Measurements from ENCODE around the gene UPP1. TPM values are rescaled to one million over a fixed set of nuclear protein-coding genes. Genes with fewer than 3 reads are reported as not detected.

Gene UPP1
- total and polyA plus RNA-seq, 10 of the 15 experiments (the other 5 are each of a cell fraction or from before 2014, with no cell fraction given): 0.93 to 7.9 (median 3.8) TPM

GRCh38 chr7:48084727-48085432, 4.2 kb upstream of the UPP1 start (continued):
- TF ChIP-seq NKRF (conservative IDR thresholded peaks at IDR 0.05): no peak; the same call in none of the 2 replicates
- peak; percentile 100 for TF ChIP-seq NR2F1 (conservative IDR thresholded peaks at IDR 0.05)
- peak; percentile 93 for TF ChIP-seq CREM (IDR thresholded peaks at IDR 0.05; ENCODE audit: low read depth)
- TF ChIP-seq, protein P1, sequence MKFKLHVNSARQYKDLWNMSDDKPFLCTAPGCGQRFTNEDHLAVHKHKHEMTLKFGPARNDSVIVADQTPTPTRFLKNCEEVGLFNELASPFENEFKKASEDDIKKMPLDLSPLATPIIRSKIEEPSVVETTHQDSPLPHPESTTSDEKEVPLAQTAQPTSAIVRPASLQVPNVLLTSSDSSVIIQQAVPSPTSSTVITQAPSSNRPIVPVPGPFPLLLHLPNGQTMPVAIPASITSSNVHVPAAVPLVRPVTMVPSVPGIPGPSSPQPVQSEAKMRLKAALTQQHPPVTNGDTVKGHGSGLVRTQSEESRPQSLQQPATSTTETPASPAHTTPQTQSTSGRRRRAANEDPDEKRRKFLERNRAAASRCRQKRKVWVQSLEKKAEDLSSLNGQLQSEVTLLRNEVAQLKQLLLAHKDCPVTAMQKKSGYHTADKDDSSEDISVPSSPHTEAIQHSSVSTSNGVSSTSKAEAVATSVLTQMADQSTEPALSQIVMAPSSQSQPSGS (IDR thresholded peaks at IDR 0.05; ENCODE audit: low read length): peak; percentile 96
- TF ChIP-seq YBX1 (IDR thresholded peaks at IDR 0.05): no peak
- no peak for TF ChIP-seq STAT1 (conservative IDR thresholded peaks at IDR 0.05)
- TF ChIP-seq SREBF2 (IDR thresholded peaks at IDR 0.05; ENCODE audit: low read length): no peak
- no peak for TF ChIP-seq WRNIP1 (IDR thresholded peaks at IDR 0.05; ENCODE audit: borderline replicate concordance, low read depth, low read length)
- TF ChIP-seq CTCF (IDR thresholded peaks at IDR 0.05 in 2 of 3, conservative IDR thresholded peaks at IDR 0.05 in 1 of 3; ENCODE audit: control insufficient read depth in 2 of 3, extremely low read depth in 1 of 3, insufficient read depth in 1 of 3, low read depth in 3 of 3, low read length in 3 of 3): no peak
- peak; percentile 65; the same call in 1 of the 2 replicates for TF ChIP-seq PAX8 (IDR thresholded peaks at IDR 0.05)
- no peak for TF ChIP-seq NFYA (IDR thresholded peaks at IDR 0.05; ENCODE audit: borderline replicate concordance, low read depth, low read length)
- 0 out of 2 replicates have a peak, but pooled peaks have one; percentile 4 for TF ChIP-seq RAD21 (IDR thresholded peaks at IDR 0.05; ENCODE audit: insufficient read depth, low read depth, low read length)
- peak; percentile 78; the same call in 1 of the 2 replicates for TF ChIP-seq CBX5 (IDR thresholded peaks at IDR 0.05; ENCODE audit: low read depth)
- peak; percentile 74 for TF ChIP-seq MXI1 (IDR thresholded peaks at IDR 0.05; ENCODE audit: low read depth, low read length)
- TF ChIP-seq, protein P2, sequence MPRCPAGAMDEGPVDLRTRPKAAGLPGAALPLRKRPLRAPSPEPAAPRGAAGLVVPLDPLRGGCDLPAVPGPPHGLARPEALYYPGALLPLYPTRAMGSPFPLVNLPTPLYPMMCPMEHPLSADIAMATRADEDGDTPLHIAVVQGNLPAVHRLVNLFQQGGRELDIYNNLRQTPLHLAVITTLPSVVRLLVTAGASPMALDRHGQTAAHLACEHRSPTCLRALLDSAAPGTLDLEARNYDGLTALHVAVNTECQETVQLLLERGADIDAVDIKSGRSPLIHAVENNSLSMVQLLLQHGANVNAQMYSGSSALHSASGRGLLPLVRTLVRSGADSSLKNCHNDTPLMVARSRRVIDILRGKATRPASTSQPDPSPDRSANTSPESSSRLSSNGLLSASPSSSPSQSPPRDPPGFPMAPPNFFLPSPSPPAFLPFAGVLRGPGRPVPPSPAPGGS (IDR thresholded peaks at IDR 0.05; ENCODE audit: borderline replicate concordance, insufficient read depth, low read depth, low read length, poor library complexity, severe bottlenecking): peak; percentile 95
- peak; percentile 98 for TF ChIP-seq EP300 (IDR thresholded peaks at IDR 0.05; ENCODE audit: borderline replicate concordance in 1 of 2, control insufficient read depth in 1 of 2, low read depth in 2 of 2, low read length in 2 of 2)
- TF ChIP-seq, protein P3, sequence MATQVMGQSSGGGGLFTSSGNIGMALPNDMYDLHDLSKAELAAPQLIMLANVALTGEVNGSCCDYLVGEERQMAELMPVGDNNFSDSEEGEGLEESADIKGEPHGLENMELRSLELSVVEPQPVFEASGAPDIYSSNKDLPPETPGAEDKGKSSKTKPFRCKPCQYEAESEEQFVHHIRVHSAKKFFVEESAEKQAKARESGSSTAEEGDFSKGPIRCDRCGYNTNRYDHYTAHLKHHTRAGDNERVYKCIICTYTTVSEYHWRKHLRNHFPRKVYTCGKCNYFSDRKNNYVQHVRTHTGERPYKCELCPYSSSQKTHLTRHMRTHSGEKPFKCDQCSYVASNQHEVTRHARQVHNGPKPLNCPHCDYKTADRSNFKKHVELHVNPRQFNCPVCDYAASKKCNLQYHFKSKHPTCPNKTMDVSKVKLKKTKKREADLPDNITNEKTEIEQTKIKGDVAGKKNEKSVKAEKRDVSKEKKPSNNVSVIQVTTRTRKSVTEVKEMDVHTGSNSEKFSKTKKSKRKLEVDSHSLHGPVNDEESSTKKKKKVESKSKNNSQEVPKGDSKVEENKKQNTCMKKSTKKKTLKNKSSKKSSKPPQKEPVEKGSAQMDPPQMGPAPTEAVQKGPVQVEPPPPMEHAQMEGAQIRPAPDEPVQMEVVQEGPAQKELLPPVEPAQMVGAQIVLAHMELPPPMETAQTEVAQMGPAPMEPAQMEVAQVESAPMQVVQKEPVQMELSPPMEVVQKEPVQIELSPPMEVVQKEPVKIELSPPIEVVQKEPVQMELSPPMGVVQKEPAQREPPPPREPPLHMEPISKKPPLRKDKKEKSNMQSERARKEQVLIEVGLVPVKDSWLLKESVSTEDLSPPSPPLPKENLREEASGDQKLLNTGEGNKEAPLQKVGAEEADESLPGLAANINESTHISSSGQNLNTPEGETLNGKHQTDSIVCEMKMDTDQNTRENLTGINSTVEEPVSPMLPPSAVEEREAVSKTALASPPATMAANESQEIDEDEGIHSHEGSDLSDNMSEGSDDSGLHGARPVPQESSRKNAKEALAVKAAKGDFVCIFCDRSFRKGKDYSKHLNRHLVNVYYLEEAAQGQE (IDR thresholded peaks at IDR 0.05; ENCODE audit: low read depth, low read length): no peak
